ENCODE results near the gene EFNA3. TPM values are rescaled to one million over a fixed set of nuclear protein-coding genes. Genes with fewer than 3 reads are reported as not detected.

The EFNA3 gene
- total RNA-seq, 3 donors from 2014 or later, result 2.1 to 17.4 (median 5.6) TPM

- Histone ChIP-seq H3K4me3 (no peak overlapping the region), H3K4me1 (ENCODE audit: low read depth) (peaks cover 24% of the 10 kb centered on the region), H3K36me3 (ENCODE audit: low read depth) (no peaks in the 10 kb centered on the region), H3K9me3 (no peaks in the 10 kb centered on the region)
- peak in 2 of 3 donors; percentile 68 to 69 for DNase-seq
- TF ChIP-seq, protein P1, sequence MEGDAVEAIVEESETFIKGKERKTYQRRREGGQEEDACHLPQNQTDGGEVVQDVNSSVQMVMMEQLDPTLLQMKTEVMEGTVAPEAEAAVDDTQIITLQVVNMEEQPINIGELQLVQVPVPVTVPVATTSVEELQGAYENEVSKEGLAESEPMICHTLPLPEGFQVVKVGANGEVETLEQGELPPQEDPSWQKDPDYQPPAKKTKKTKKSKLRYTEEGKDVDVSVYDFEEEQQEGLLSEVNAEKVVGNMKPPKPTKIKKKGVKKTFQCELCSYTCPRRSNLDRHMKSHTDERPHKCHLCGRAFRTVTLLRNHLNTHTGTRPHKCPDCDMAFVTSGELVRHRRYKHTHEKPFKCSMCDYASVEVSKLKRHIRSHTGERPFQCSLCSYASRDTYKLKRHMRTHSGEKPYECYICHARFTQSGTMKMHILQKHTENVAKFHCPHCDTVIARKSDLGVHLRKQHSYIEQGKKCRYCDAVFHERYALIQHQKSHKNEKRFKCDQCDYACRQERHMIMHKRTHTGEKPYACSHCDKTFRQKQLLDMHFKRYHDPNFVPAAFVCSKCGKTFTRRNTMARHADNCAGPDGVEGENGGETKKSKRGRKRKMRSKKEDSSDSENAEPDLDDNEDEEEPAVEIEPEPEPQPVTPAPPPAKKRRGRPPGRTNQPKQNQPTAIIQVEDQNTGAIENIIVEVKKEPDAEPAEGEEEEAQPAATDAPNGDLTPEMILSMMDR (IDR thresholded peaks at IDR 0.05), result no peak
- intact Hi-C loops (cut with DNase I, micrococcal nuclease), result no loop called here
- peak; percentile 75 for ATAC-seq
These were observed 34.8 kb upstream of the EFNA3 start for GRCh38 chr1:155043793-155044192.

DNA sequence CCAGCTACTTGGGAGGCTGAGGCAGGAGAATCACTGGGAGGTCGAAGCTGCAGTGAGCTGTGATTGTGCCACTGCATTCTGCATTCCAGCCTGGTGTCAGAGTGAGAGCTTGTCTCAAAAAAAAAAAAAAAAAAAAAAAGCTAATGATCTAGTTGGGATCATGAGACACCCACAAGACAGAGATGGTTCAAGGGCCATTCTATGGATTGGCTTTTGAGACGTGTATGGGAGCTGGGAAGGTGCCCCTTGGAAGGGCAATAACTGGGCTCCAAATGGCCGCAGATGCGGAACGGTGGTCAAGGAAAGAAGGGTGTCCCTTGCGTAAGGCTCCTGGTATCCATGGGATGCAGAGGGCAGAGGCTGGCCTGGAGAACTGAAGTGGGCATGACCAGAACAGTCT lies 34.3 kb upstream of the EFNA3 start:
- Histone ChIP-seq H3K4me3 (no peak overlapping the region), H3K9me3 (no peaks in the 10 kb centered on the region), H3K4me1 (ENCODE audit: low read depth) (peaks cover 21% of the 10 kb centered on the region), H3K36me3 (ENCODE audit: low read depth) (no peaks in the 10 kb centered on the region)
- no peak for DNase-seq
- TF ChIP-seq, protein P1 (IDR thresholded peaks at IDR 0.05), result no peak
- ATAC-seq, result peak; percentile 2
- intact Hi-C loops (cut with DNase I, micrococcal nuclease), result no loop called here

- peak; percentile 82 to 92 (median 87) for DNase-seq
- intact Hi-C loops (cut with DNase I, micrococcal nuclease), result no loop called here
- no peak overlapping the region for H3K4me3 ChIP-seq
- TF ChIP-seq, protein P1 (IDR thresholded peaks at IDR 0.05), result peak; percentile 75
- H3K9me3 ChIP-seq, result no peaks in the 10 kb centered on the region
- peaks cover 28% of the 10 kb centered on the region for H3K4me1 ChIP-seq (ENCODE audit: low read depth)
- ATAC-seq, result peak; percentile 89
- H3K36me3 ChIP-seq (ENCODE audit: low read depth), result no peaks in the 10 kb centered on the region
These were observed 33.6 kb upstream of the EFNA3 start for GRCh38 chr1:155044812-155045657.

DNA sequence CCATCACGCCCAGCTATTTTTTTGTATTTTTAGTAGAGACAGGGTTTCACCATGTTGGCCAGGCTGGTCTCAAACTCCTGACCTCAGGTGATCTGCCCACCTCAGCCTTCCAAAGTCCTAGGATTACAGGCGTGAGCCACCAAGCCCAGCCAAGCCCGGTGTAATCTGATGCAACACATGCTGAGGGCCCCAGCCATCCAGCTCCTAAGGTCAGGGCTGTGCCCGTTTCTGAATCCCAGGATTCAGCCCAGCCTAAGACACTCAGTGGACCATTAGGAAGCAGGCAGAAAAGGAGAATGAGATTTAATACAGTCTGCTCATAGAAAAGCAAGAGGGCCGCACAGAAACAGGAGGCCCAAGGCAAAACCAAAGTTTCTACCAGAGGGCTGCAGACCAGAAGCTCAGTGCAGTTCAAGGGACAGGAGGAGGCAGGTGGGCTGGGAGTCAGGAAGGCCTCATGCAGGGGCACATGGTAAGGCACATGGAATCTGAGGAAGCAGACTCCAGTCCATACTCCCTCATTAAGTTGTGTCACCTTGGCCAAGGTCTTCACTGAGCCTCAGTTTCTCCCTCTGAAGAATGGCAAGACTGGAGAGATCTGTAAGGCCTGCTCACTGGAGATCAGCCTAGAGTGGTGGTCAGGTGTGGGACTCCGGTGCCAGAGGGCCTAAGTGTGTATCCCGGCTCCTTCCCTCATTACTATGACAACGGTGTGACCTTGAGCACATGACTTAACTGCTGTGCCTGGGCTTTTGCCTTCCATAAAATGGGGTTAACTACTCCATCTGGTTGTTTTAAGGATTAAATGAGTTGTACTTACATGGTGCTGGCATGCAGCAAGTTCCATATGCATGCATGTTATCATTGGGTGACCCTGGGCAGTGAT lies 29.9 kb upstream of the EFNA3 start:
- Histone ChIP-seq H3K36me3 (ENCODE audit: low read depth) (no peaks in the 10 kb centered on the region), H3K4me1 (ENCODE audit: low read depth) (peaks cover 43% of the 10 kb centered on the region), H3K9me3 (no peaks in the 10 kb centered on the region), H3K4me3 (no peak overlapping the region)
- TF ChIP-seq, protein P1 (IDR thresholded peaks at IDR 0.05), result no peak
- intact Hi-C loops (cut with DNase I, micrococcal nuclease), result no loop called here
- ATAC-seq, result no peak
- DNase-seq, result no peak

DNA sequence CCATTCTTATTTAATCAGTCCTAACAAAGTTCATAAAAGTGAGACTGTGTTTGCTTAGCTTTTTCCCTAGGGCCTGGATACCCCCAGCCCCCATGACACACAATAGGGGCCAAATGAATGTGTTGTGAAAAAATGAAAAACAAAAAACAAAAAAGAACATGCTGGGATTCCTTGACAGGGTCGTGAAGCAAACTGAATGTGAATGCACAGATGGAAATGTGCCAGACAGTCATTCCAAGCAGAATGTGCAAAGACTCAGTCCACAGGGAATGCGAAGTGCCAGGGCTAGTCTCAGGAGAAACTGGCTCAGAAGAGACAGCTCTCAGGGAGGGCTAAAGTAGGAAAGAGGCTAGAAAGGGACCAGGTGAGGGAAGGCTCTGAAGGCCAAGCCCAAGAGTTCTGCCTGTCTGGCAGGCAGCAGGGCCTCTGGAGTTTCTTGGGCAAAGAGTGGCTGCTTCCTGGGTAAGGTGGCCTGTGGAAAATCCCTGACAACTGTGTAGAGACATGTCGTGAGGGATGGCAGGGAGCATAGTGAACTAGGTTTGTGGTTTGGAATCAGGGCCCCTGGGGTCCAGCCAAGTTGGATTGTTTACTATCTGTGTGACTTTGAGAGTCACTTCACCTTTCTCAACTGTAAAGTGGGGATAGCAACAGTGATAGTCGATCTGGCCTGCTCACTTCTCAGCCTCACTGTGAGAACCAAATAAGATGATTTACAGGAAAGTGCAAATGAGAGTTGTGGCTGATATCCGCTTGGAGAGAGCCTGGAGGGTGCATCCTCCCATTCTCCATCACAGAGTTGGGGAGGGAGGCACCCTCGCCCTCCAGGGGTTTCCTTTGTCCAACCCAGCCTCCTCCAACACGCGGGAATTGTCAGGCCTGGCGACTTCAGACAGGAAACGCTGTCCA lies 28.7 kb upstream of the EFNA3 start:
- Histone ChIP-seq H3K36me3 (ENCODE audit: low read depth) (no peaks in the 10 kb centered on the region), H3K4me1 (ENCODE audit: low read depth) (peaks cover 33% of the 10 kb centered on the region), H3K4me3 (peak overlapping the region; percentile 34), H3K9me3 (no peaks in the 10 kb centered on the region)
- ATAC-seq, result no peak
- TF ChIP-seq, protein P1 (IDR thresholded peaks at IDR 0.05), result no peak
- DNase-seq, result no peak
- intact Hi-C loops (cut with DNase I, micrococcal nuclease), result no loop called here
